ENCODE data around the gene THEM5.

Gene THEM5

GRCh38 chr1:151816548-151817352, 36.8 kb downstream of the THEM5 start:
- DNase-seq = no peak

GRCh38 chr1:151815716-151816327, 37.7 kb downstream of the THEM5 start:
- no peak for DNase-seq

DNA sequence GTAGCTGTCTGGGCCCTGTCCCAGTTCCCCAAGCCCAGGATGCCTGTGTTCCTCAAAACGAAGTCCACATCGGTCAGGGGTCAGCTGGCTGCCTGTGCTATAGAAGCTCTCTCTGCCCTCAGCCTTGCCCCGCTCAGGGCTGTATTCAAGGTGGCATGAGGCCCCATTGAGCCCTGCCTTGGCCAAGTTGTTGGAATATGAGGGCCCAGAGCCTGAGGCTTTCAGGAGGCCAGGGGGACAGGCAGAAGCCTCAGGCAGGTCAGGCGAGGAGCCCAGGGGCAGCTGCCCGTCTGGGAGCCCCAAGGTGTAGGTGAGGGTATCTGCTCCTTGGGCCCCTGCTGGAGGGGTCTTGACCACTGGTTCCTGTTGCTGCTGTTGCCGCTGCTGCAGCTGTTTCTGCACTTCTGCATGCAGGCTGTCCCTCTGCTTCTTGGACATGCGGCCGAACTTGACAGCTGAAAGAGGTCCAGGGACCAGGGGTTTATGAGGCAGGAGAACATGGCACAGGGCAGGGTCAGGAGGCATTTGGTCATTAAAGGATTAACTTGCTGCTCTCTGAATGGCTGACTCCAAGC, 38.5 kb downstream of the THEM5 start:
- no peak for DNase-seq

DNA sequence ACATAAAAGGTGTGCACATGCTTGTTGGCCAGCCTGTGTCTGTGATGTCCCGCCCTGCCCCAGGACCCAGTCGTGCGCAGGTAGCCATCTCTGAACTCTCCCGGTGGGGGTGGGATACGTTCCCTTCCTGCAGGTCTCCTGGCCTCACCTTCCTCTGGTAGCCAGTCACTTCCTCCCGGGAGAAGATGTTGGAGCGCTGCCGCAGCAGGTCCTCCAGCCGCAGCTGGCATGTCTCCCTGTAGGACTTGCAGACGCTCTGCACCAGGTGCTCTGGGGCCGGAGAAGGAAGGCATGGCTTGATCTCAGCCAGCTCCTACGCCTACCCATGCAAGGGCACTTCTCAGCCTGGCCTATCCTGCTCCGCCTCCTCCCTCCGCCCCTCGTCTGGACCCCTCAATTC, 39.1 kb downstream of the THEM5 start:
- no peak for DNase-seq

- no peak for DNase-seq
Observed at GRCh38 chr1:151813271-151813977, 40.1 kb downstream of the THEM5 start.

DNA sequence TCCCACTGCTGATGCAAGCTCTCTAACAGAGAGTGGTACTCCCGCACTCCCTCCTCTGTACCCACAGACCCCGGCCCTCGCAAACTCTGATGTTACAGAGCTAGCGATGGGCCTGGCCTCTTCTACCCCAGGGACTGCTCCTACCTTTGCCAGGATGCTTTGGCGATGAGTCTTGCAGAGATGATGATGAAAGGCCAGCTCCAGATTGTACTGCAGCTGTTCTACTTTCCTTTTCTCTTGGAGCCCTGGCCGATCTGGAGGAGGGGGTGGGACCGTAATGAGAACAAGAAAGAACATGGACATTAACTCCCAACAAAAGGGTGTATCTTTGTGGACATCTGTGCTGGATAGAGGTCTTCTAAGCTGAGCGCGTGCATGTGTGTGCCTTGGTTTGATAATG, 42.3 kb downstream of the THEM5 start:
- DNase-seq = no peak

GRCh38 chr1:151809985-151810556, 43.4 kb downstream of the THEM5 start:
- DNase-seq = no peak

DNA sequence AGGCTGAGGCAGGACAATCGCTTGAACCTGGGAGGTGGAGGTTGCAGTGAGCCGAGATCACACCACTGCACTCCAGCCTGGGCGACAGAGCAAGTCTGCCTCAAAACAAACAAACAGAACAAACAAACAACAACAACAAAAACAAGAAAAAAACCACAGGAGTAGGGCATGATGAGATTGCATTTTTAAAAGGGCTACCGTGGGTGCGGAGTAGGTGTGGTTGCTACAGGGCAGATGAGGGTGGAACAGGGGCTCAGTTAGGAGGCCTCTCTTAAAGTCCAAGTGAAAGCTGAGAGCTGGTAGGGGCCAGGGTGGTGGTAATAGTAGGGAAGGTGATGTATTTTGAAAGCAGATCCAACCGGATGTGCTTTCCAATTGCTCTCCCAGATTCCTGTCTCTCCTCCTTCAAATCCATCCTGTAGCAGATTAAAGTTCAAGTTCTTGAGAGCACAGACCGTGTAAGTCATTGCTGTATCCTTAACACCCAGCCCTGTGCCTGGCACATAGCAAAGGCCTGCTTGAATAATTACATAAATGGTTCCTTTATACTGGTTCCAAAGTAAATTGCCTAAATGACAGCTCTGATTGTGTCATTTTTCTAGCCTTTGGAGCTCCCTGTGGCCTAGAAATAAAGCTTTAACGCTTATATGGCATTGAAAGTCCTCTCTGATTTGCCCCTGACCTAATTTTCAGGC, 44.1 kb downstream of the THEM5 start:
- no peak for DNase-seq

GRCh38 chr1:151807766-151808165, 45.7 kb downstream of the THEM5 start:
- DNase-seq = no peak

- DNase-seq = no peak
Observed at GRCh38 chr1:151807131-151807530, 46.4 kb downstream of the THEM5 start.

- no peak for DNase-seq
Observed at GRCh38 chr1:151806170-151806569, 47.3 kb downstream of the THEM5 start.

GRCh38 chr1:151805066-151805820, 48.3 kb downstream of the THEM5 start, which contains the start of gene LINGO4:
Gene LINGO4, minus strand, starts transcription at chr1:151805419. Its CDS starts 2,715 bp downstream, at chr1:151802704.
- no peak for DNase-seq

- DNase-seq = no peak
Observed at GRCh38 chr1:151803915-151804314, 49.6 kb downstream of the THEM5 start.

GRCh38 chr1:151803164-151803563, 50.3 kb downstream of the THEM5 start:
- no peak for DNase-seq

DNA sequence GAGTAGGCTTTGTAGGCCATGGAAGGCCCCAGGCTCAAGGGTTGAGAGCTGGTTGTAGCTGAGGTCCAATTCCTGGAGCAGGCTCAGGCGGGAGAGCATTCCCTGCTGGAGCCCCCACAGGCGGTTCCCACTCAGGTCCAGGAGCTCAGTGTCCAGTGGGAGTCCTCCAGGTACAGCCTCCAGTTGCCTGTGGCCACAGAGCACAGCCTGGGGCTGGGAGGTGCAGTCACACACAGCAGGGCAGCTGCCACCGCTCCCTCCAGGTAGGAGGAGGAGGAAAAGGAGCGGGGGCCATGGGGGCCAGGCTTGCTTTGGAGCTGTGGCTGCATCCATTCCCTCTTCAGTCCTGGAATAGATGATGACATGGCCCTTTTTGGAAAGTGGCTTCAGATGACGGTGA, 51.1 kb downstream of the THEM5 start:
- DNase-seq = no peak

GRCh38 chr1:151801846-151802245, 51.7 kb downstream of the THEM5 start:
- no peak for DNase-seq

DNA sequence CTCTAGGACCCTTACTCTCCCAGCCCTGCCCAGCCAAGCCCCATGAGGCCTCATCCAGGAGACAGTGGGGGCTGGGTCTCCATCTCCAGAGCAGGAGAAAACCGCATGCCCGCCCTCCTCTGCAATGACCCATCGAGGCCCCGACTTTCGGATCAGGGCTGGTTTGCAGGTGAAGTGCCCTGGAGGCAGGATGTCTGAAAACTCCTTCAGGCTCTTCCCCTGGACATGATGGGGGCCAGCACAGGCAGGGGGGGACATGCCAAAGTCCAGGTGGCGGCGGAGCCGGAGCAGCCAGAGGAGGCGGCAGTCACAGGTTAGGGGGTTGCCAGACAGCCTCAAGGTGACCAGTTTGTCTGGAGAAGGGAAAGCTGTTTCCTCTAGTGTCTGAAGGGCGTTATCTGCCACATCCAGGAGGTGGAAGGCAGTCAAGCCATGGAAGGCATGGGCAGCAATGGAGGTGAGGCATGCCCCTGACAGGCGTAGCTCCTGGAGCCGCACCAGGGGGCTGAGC, 52.1 kb downstream of the THEM5 start:
- DNase-seq = no peak

DNA sequence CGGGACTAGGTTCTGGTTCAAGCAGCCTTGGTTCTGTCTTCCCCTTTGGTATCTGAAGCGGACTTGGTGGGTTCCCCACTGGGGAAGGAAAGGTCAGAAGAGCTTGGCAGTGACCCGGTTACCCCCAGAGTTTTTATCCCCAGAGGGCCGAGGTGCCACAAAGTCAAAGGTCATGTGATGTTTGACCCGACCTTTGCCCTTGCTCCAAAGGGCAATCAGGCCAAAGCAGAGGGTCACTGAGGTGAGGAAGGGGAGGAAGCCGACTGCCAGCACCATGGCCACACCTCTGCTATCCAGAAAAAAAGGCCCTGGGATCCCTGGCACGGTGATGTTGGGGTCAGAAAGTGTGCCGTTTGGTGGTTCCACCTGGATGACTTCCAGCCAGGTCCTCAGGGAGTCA, 52.7 kb downstream of the THEM5 start:
- DNase-seq = no peak

- DNase-seq = no peak
Observed at GRCh38 chr1:151799179-151800022, 54.1 kb downstream of the THEM5 start.

DNA sequence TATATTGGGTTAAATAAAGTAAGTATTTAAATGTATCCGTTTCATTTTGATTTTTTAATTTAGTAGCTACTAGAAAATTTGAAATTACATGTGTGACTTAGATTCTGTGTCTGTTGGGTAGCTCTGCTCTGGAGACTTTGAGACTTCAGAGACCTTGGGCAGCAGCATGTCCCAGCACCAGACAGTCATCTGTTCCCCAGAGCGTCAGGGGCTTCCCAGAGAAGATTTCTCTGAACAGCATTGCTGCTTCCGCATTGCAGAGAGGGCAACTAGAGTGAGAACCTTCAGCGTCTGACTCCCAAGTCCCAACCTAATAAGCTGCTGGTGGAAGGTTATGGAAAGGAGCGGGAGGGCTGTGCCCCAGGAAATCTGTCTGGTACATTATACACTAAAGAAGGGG, 54.9 kb downstream of the THEM5 start:
- DNase-seq = no peak

All from AML-193 (cell line).